Right ventricle myocardium superior (tissue), 1 donor: ENCODE data around the gene EFCAB9. TPM values are rescaled to one million over a fixed set of nuclear protein-coding genes. Genes with fewer than 3 reads are reported as not detected.

Experiments
- ATAC-seq: fragments of 200-7000 bp; cut with Tn5 transposase; one replicate; pipeline ENCODE4 v1.9.1; 2020; ENCODE audit warnings: mild to moderate bottlenecking; ENCODE audit not compliant: poor library complexity
- DNase-seq: peaks from one replicate; pipeline ENCODE4 v3.0.0-alpha.2; 2020
- intact Hi-C: fragments of 100-400 bp; cut with DNase I; formaldehyde crosslinking; loops from one replicate; pipeline ENCODE4 v1.11.2; 2022
- total RNA-seq: library from RNA; stranded (reverse); fragmentation: NEBNext Ultra II Directional; extraction: Animal tissue kit (Norgen Biotek cat#: 25700); gene quantifications from one replicate; pipeline ENCODE4 v1.2.1, GENCODE V29; 2021
- donor health status: DM: no; HTN: yes; CAD: no; lungs with severe emphysema.

The EFCAB9 gene
- total RNA-seq, 1 donor from 2014 or later = not detected

DNA sequence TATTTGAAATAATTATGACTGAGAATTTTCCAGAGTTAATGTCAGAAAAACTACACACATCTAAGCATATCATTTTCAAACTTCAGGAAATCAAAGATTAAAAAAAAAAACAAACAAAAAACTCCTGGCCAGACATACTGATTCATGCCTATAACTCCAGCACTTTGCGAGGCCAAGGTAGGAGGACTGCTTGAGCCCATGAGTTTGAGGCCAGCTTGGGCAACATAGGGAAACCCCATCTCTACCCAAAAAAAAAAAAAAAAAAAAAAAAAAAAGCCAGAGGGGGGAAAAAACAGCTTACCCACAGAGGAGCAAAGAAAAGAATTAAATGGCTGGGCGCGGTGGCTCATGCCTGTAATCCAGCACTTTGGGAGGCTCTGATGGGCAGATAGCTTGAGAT is 22.4 kb downstream of the EFCAB9 start:
- intact Hi-C loops = no loop called here
- DNase-seq (no peak), ATAC-seq (no peak)

DNA sequence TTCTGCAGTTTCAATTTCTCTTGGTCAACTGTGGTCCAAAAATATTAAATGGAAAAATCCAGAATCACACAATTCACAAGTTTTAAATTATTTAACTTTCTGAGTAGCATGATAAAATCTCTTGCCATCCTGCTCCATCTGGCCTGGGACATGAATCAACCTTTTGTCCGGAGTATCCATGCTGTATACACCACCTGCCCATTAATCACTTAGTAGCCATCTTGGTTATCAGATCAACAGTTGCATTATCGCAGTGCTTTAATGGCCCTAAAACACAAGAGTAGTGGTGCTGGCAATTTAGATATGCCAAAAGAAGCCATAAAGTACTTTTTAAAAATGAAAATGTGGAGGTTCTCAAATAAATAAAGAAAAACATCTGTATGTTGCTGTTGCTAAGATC is 25.3 kb downstream of the EFCAB9 start:
- no peak for ATAC-seq
- DNase-seq = no peak
- intact Hi-C loops = no loop called here

DNA sequence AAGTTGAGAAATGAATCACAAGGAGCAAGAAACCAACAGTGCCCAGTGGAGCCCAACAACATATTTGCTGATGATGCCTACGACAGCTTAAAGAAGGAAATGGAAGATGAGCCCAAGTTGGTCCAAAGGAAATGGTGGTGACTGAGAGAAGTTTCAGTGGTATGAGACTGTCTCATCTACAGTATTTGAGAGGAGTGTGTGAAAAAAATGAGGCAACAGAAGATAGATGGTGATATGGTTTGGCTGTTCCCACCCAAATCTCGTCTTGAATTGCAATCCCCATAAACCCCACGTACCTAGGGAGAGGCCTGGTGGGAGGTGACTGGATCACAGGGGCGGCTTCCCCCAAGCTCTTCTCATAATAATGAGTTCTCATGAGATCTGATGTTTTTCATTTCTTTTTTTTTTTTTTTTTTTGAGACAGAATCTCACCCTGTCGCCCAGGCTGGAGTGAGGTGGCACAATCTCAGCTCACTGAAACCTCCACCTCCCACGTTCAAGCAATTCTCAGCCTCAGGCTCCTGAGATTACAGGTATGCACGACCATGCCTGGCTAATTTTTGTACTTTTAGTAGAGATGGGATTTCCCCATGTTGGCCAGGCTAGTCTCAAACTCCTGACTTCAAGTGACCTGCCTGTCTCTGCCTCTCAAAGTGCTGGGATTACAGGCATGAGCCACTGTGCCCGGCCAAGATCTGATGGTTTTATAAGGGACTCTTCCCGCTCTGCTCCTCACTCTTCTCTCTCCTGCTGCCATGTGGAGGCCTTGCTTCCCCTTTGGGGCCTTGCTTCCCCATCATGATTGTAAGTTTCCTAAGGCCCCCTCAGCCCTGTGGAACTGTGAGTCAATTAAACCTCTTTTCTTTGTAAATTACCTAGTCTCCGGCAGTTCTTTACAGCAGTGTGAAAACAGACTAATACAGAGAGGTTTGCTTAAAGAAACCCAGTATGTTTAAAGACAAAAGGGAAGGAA is 30.2 kb downstream of the EFCAB9 start:
- intact Hi-C loops = no loop called here
- DNase-seq (no peak), ATAC-seq (no peak)

DNA sequence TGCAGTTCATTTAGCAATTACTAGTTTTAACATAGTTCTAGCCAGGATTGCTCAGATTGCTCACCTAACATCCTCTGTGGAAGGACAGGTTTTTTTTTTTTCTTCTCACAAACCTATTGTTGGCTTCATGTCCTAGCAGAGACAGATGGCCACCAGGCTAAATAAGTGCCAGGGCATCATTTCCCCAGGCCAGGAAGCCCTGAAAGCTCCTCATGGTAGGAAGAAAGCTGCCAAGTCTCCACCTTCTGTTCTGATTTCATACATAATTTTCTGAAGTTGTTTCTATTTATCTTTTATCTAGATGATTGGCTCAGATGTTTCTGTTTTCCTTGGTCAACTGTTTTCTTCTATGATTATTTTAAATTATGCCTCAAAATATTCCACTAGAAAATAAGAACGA is 31.0 kb downstream of the EFCAB9 start:
- intact Hi-C loops = no loop called here
- ATAC-seq (no peak), DNase-seq (no peak)

DNA sequence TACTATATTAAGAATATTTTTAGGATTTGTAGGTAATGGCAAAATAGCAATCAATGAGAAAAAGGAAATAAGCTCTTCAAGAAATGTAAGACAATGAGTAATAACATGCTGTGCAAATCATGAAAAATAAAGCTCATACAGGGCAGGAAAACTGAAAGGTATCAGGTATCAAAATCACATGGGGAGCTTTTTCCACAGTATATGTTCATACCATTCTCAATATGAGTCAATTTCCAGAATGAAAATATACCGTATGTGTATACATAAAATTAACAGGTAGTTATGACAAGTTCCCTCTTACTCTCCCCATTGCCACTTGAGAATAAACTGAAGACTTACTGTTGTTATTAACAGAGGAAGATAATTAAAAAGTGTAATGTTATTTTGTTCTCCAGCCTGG is 35.9 kb downstream of the EFCAB9 start:
- intact Hi-C loops = no loop called here
- DNase-seq (no peak), ATAC-seq (no peak)

DNA sequence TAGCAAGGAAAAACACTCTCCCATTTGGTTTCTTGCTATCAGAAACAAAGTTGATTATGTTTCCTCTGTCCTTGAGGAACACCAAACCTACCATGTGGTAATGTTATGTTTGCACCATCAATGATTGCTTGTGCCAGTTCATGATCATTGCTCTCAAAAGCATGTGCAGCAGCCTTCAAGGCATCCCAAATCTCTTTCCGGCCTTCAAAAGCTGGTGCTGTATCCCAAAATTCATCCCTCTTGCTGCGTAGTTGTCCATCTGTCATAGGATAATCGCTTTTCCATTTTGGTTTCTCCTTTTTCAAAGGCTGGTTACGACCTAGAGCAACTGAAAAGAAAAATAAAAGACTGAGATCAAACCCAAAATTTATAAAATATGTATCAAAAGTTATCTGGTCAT is 40.1 kb downstream of the EFCAB9 start:
- no peak for ATAC-seq
- intact Hi-C loops = no loop called here

DNA sequence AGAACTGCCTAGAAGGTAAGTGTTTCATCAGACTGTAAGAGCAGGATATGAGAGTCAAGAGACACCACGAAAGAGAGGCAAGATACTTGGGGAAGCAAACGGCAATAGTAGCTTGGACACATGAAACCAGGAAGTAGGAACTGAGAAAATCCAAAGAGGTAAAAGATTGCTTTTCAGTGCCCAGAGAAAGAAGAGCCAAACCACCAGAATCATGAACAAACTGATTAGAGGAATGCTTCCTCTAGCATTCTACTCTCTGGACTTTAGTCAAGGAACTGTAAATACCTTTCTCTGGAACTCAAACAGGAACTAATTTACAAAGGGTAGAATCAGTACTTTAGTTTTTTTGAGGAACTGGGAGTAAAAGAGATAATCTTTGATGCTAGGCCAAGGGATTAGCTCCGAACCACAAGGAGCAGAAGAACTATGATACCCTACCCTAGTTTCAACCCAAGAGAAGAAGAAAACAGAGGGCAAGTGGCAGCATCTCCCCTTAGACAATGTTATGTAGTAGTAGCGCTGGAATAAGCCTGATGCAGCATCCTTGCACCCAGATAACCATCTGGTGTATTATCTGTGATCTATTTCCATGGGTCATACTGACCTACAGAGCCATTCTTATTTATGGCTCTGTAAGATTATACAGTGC is 41.3 kb downstream of the EFCAB9 start:
- intact Hi-C loops = no loop called here
- no peak for DNase-seq

More for the DNA sequence above, 40.1 kb downstream of the EFCAB9 start:
- DNase-seq = no peak

DNA sequence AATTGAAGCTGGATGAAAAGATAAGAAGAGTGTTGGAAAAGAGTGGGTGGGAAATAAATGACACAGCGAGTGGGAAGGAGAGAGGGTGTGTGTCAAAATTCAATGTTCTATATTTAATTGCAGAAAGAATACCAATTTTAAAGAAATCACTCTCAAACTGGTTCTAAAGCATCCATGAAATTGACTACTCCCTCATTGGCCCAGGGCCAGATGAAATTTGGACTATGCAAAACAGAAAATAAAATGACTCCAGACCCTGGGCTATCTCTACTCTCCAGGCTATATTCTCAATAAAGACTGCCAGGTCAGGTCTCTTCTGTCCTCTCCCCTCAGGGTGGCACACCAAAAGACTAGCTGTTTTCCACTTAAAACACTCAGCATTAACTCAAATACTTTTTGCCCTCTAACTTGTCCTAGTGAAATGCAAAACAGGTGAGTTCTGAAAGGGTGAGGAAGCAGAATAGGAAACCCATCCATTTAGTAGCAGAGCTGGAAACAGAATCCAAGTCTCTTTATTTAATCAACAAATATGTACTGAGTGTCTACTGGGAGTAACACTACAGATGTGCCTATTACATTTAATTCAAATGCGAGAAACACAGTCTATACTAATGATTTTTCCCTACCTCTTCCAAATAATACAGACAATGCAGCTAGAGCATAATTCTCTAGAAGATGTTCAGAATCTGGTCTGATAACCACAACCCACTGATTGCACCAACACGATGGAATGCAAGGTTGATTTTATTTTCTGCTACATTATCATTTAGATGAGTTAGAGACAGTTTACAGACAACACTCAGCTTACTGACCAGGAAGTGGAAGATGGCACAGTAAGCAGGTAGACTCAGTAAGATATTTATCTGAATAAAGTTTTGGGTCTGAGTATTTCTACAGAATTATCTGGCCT is 42.1 kb downstream of the EFCAB9 start:
- ATAC-seq = no peak
- intact Hi-C loops = no loop called here
- DNase-seq = no peak

More for the DNA sequence above, 41.3 kb downstream of the EFCAB9 start:
- ATAC-seq = no peak

DNA sequence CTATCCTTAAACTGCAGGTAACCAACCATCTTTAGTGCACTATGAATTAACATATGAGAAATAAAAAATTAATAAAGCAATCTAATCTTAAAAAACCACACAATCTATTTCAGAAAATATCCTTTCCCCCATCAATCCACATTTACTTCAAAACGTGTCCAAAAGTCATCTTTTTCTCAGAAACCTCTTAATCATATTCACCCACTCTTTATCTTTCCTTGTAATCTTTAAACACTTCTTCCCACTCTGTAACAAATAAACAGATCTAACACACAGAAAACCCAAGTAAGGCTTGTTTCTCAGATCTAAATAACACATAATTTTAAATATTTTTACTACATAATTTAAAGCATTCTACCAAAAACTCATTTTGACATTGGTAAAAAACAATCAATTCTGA is 44.4 kb downstream of the EFCAB9 start:
- ATAC-seq (no peak), DNase-seq (no peak)
- intact Hi-C loops = no loop called here

DNA sequence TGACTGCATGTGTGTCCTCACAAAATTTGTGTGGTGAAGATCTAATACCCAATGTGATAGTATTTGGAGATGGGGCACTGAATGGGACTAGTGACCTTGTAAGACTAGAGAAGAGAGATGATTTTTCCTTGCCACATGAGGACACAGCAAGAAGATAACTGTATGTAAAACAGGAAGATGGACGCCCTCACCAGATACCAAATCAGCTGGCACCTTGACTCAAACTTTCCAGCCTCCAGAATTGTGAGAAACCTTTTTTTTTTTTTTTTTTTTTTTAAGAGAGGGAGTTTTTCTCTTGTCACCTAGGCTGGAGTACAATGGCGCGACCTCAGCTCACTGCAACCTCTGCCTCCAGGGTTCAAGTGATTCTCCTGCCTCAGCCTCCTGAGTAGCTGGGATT is 49.3 kb downstream of the EFCAB9 start:
- no peak for DNase-seq
- intact Hi-C loops = no loop called here
- ATAC-seq = no peak

DNA sequence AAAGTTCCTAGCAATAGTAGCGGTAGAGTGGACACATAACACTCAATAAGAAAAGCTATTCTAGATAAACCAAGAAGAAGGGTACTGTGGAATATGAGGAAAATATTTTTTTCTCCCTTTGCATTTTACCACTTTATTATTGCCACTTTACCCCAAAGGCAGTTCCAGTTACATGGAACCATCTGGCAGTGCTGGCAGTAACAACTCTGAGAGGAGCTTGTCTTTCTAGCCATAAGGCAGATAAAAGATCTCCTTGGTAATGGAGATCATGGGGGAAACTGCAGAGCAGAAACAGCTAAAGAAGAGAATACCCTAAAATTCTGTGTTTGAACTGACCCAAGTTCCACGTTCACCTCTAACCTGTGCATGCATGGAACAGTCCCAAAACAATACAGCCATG is 51.1 kb downstream of the EFCAB9 start:
- DNase-seq (no peak), ATAC-seq (no peak)
- intact Hi-C loops = no loop called here

DNA sequence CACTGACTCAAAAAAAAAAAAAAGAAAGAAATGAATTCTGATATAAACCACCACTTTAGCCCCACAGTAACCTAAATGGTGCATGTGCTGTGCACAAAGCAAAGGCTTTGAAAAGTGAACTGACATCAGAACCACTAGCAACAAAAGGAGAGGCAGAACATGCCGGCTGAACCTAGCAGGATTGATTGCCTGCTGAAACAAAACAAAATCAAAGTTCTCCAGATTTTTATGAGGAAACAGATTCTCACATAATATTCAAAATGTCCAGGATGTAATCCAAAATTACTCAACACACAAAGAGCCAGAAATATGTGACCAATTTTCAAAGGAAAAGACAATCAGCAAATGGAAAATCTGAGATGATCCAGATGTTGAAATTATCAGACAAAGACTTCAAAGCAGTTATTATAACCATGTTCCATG is 51.7 kb downstream of the EFCAB9 start:
- no peak for DNase-seq
- ATAC-seq = no peak
- intact Hi-C loops = no loop called here

DNA sequence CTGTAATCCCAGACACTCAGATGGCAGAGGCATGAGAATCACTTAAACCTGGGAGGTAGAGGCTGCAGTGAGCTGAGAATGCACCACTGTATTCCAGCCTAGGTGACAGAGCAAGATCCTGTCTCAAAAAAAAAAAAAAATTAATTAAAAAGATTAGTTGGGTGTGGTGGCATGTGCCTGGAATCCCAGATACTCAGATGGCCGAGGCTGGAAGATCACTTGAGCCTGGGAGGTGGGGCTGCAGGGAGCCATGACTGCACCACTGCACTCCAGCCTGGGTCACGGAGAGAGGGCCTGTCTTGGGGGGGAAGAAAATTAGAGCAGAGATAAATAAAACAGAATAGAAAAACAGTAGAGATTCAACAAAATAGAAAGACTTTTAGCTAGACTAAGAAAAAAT is 54.7 kb downstream of the EFCAB9 start:
- intact Hi-C loops = no loop called here
- DNase-seq (no peak), ATAC-seq (no peak)

DNA sequence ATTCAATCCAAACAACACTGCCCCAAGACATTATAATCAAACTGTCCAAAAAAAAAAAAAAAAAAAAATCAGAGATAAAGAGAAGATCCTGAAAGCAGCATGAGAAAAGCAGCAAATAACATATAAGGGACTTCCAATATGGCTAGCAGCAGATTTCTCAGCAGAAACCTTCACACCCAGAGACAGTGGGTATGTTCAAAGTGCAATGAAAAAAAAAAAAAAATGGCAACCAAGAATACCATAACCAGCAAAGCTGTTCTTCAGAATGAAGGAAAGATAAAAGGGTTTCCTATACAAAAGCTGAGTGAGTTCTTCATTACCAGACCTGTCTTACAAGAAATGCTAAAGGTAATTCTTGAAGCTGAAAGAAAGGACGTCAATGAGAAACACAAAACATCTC is 57.4 kb downstream of the EFCAB9 start:
- intact Hi-C loops = loop anchor here (10.0 kb wide), 1 partner anchor 47 kb away; no protein-coding TSS in a partner anchor
- ATAC-seq (no peak), DNase-seq (no peak)

DNA sequence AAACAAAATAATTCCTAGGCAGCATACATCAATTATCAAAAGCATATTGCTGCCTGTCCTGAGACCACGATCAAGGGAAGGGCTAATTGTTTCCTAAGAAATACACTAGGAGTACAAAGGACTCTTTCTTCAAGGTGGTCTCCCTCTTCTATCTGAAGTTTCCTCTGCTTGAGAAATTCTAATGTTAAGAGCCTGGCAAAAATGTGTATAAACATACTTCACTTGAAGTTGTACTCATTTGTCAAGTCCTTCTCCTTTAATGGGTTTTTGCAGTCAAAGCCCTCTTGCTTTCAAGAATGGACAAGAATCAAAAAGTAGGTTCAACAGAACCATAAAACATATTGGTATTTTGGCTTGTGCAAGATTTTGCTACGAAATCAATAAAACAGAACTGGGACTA is 58.5 kb downstream of the EFCAB9 start:
- no peak for ATAC-seq
- intact Hi-C loops = loop anchor here (10.0 kb wide), 1 partner anchor 48 kb away; no protein-coding TSS in a partner anchor
- no peak for DNase-seq
